Adipocyte (in vitro differentiated cells): ENCODE data around the gene LAMB1.

ENCODE experiments used
- DNase-seq: peaks from one replicate; pipeline ENCODE4 v3.0.0-alpha.2; 2015; ENCODE audit warnings: low read depth
- H3K27me3 ChIP-seq: replicated peaks from 2 replicates; pipeline ENCODE4 v1.7.0; 2013; ENCODE audit warnings: mild to moderate bottlenecking, low read length, moderate library complexity; ENCODE audit not compliant: control insufficient read depth, insufficient read depth
- H3K36me3 ChIP-seq: 2 replicates; pipeline ENCODE4 v1.7.0; 2013; ENCODE audit warnings: low read length, mild to moderate bottlenecking, moderate library complexity; ENCODE audit not compliant: control insufficient read depth, insufficient read depth, severe bottlenecking
- H3K4me1 ChIP-seq: 2 replicates; pipeline ENCODE4 v1.7.0; 2013; ENCODE audit warnings: mild to moderate bottlenecking, low read length, moderate library complexity; ENCODE audit not compliant: control insufficient read depth, insufficient read depth
- H3K4me3 ChIP-seq: 2 replicates; pipeline ENCODE4 v1.7.0; 2013; ENCODE audit warnings: mild to moderate bottlenecking, low read length, moderate library complexity
- H3K9ac ChIP-seq: 2 replicates; pipeline ENCODE4 v1.7.0; 2013; ENCODE audit warnings: mild to moderate bottlenecking, low read length, moderate library complexity
- H3K9me3 ChIP-seq: 2 replicates; pipeline ENCODE4 v1.7.0; 2013; ENCODE audit warnings: mild to moderate bottlenecking, low read length, moderate library complexity; ENCODE audit not compliant: control insufficient read depth

LAMB1 gene

GRCh38 chr7:107978815-107979408 is 24.0 kb downstream of the LAMB1 start:
- Histone ChIP-seq H3K36me3 (peaks cover 97% of the 10 kb centered on the region), H3K4me1 (peaks cover 28% of the 10 kb centered on the region), H3K4me3 (no peak overlapping the region), H3K27me3 (no peaks in the 10 kb centered on the region), H3K9me3 (no peaks in the 10 kb centered on the region), H3K9ac (peak overlapping the region; percentile 55)
- DNase-seq, result no peak

- DNase-seq, result no peak
- Histone ChIP-seq H3K4me3 (no peak overlapping the region), H3K36me3 (peaks cover 93% of the 10 kb centered on the region), H3K9ac (no peak overlapping the region), H3K9me3 (no peaks in the 10 kb centered on the region), H3K4me1 (peaks cover 36% of the 10 kb centered on the region), H3K27me3 (no peaks in the 10 kb centered on the region)
These were observed 25.9 kb downstream of the LAMB1 start for GRCh38 chr7:107977048-107977447.

GRCh38 chr7:107976620-107977019 is 26.3 kb downstream of the LAMB1 start:
- Histone ChIP-seq H3K9me3 (no peaks in the 10 kb centered on the region), H3K36me3 (peaks cover 89% of the 10 kb centered on the region), H3K27me3 (no peaks in the 10 kb centered on the region), H3K9ac (no peak overlapping the region), H3K4me1 (peaks cover 39% of the 10 kb centered on the region), H3K4me3 (no peak overlapping the region)
- no peak for DNase-seq

GRCh38 chr7:107975394-107976013 is 27.5 kb downstream of the LAMB1 start:
- no peak overlapping the region for H3K4me3 ChIP-seq
- no peaks in the 10 kb centered on the region for H3K9me3 ChIP-seq
- H3K4me1 ChIP-seq, result peaks cover 50% of the 10 kb centered on the region
- no peak overlapping the region for H3K9ac ChIP-seq
- DNase-seq, result no peak
- H3K36me3 ChIP-seq, result peaks cover 85% of the 10 kb centered on the region
- H3K27me3 ChIP-seq, result no peaks in the 10 kb centered on the region

- H3K4me3 ChIP-seq, result no peak overlapping the region
- H3K9ac ChIP-seq, result no peak overlapping the region
- DNase-seq, result no peak
- H3K36me3 ChIP-seq, result peaks cover 82% of the 10 kb centered on the region
- H3K27me3 ChIP-seq, result no peaks in the 10 kb centered on the region
- H3K9me3 ChIP-seq, result no peaks in the 10 kb centered on the region
- peaks cover 54% of the 10 kb centered on the region for H3K4me1 ChIP-seq
These were observed 29.1 kb downstream of the LAMB1 start for GRCh38 chr7:107973861-107974260.

- Histone ChIP-seq H3K36me3 (peaks cover 81% of the 10 kb centered on the region), H3K27me3 (no peaks in the 10 kb centered on the region)
- DNase-seq, result no peak
These were observed 30.0 kb downstream of the LAMB1 start for GRCh38 chr7:107972941-107973376.

GRCh38 chr7:107972075-107972482 is 30.9 kb downstream of the LAMB1 start:
- Histone ChIP-seq H3K9me3 (no peaks in the 10 kb centered on the region), H3K4me3 (no peak overlapping the region), H3K9ac (peak overlapping the region; percentile 79), H3K4me1 (peaks cover 43% of the 10 kb centered on the region), H3K27me3 (no peaks in the 10 kb centered on the region), H3K36me3 (peaks cover 81% of the 10 kb centered on the region)
- DNase-seq, result peak; percentile 98

More at GRCh38 chr7:107972941-107973376, 30.0 kb downstream of the LAMB1 start:
- peaks cover 47% of the 10 kb centered on the region for H3K4me1 ChIP-seq
- peak overlapping the region; percentile 56 for H3K9ac ChIP-seq
- no peak overlapping the region for H3K4me3 ChIP-seq
- no peaks in the 10 kb centered on the region for H3K9me3 ChIP-seq

GRCh38 chr7:107971613-107972012 is 31.3 kb downstream of the LAMB1 start:
- peaks cover 81% of the 10 kb centered on the region for H3K36me3 ChIP-seq
- no peaks in the 10 kb centered on the region for H3K27me3 ChIP-seq
- H3K4me3 ChIP-seq, result peak overlapping the region; percentile 5
- peaks cover 48% of the 10 kb centered on the region for H3K4me1 ChIP-seq
- H3K9ac ChIP-seq, result peak overlapping the region; percentile 79
- DNase-seq, result no peak
- H3K9me3 ChIP-seq, result no peaks in the 10 kb centered on the region

GRCh38 chr7:107971100-107971499 is 31.9 kb downstream of the LAMB1 start:
- no peak for DNase-seq
- H3K4me3 ChIP-seq, result peak overlapping the region; percentile 5
- peaks cover 51% of the 10 kb centered on the region for H3K4me1 ChIP-seq
- H3K36me3 ChIP-seq, result peaks cover 80% of the 10 kb centered on the region
- peak overlapping the region; percentile 79 for H3K9ac ChIP-seq
- H3K27me3 ChIP-seq, result no peaks in the 10 kb centered on the region
- no peaks in the 10 kb centered on the region for H3K9me3 ChIP-seq

GRCh38 chr7:107969856-107970255 is 33.1 kb downstream of the LAMB1 start:
- H3K36me3 ChIP-seq, result peaks cover 76% of the 10 kb centered on the region
- no peak for DNase-seq
- no peak overlapping the region for H3K4me3 ChIP-seq
- no peaks in the 10 kb centered on the region for H3K9me3 ChIP-seq
- peak overlapping the region; percentile 19 for H3K9ac ChIP-seq
- H3K27me3 ChIP-seq, result no peaks in the 10 kb centered on the region
- peaks cover 51% of the 10 kb centered on the region for H3K4me1 ChIP-seq

- no peak for DNase-seq
- Histone ChIP-seq H3K36me3 (peaks cover 76% of the 10 kb centered on the region), H3K4me3 (no peak overlapping the region)
These were observed 34.5 kb downstream of the LAMB1 start for GRCh38 chr7:107968449-107968848.

More at GRCh38 chr7:107968449-107968848, 34.5 kb downstream of the LAMB1 start:
- Histone ChIP-seq H3K9me3 (no peaks in the 10 kb centered on the region), H3K9ac (no peak overlapping the region), H3K27me3 (no peaks in the 10 kb centered on the region), H3K4me1 (peaks cover 48% of the 10 kb centered on the region)
